B cell (primary cell): ENCODE results near the gene RBM19.

ENCODE experiments used
- EZH2 ChIP-seq: IDR thresholded peaks from 2 replicates; pipeline ENCODE4 v1.6.1; 2012; ENCODE audit warnings: borderline replicate concordance, low read depth, mild to moderate bottlenecking, moderate library complexity, low read length; ENCODE audit not compliant: insufficient read depth, poor library complexity, severe bottlenecking
- TF ChIP-seq, protein P1 (sequence below): fragments of 200-600 bp; IDR thresholded peaks from one replicate; pipeline ENCODE4 v1.8.0; 2022; ENCODE audit warnings: antibody characterized with exemption, mild to moderate bottlenecking

DNA sequence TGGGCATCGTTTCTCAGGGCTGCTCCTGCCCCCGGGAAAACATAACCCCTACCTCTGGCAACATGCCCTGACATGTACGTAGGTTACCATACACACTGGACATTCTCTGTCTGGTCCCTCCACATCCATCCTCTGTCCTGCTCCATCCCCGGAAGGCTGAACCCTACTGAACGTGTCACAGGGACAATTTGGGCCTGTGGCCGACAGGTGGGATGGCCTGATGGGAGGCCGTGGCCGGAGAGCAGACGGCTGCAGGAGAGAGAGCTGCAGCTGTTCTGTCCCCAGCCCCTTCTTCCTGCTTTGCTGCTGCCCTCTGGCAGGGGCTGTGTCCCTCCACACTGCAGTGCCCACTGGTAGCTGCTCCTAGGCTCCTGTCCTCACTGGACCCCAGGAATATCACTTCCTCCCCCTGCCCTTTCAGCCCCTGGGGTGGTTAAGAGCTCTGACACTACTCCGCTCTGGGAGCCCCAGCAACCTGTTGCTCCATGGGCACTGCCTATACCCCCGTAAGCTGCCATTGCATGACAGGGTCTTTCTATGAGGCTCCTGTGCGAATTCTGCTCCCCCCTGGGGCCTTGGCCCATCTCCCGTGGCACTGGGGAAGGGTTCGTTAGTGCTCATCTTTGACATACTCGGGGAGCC is 125.6 kb downstream of the RBM19 start:
- TF ChIP-seq, protein P1, sequence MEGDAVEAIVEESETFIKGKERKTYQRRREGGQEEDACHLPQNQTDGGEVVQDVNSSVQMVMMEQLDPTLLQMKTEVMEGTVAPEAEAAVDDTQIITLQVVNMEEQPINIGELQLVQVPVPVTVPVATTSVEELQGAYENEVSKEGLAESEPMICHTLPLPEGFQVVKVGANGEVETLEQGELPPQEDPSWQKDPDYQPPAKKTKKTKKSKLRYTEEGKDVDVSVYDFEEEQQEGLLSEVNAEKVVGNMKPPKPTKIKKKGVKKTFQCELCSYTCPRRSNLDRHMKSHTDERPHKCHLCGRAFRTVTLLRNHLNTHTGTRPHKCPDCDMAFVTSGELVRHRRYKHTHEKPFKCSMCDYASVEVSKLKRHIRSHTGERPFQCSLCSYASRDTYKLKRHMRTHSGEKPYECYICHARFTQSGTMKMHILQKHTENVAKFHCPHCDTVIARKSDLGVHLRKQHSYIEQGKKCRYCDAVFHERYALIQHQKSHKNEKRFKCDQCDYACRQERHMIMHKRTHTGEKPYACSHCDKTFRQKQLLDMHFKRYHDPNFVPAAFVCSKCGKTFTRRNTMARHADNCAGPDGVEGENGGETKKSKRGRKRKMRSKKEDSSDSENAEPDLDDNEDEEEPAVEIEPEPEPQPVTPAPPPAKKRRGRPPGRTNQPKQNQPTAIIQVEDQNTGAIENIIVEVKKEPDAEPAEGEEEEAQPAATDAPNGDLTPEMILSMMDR: no peak
- no peak for TF ChIP-seq EZH2
